Gastrocnemius medialis (tissue), 4 donors: ENCODE measurements around the gene TTLL13.
"Not testable (repeated sequence)": the region's sequence is repeated elsewhere in the genome, so short reads cannot be mapped to it uniquely, and the experiment has no call there.

Source experiments
- CTCF ChIP-seq, 5 experiments: fragments of 450-650 bp in 3 of 5; fragments of 200-600 bp in 2 of 5; sonication (generic) in 2 of 5; IDR thresholded peaks in 4 of 5; conservative IDR thresholded peaks in 1 of 5; 1 replicate in 4 of 5; 2 replicates in 1 of 5; pipeline ENCODE4 v1.5.1; 2016 to 2019; ENCODE audit warnings: antibody characterized with exemption in 5 of 5, mild to moderate bottlenecking in 3 of 5, moderate library complexity in 3 of 5
- POLR2A ChIP-seq, 2 donors: fragments of 450-650 bp; IDR thresholded peaks; one replicate each; pipeline ENCODE4 v1.6.1; 2017; ENCODE audit warnings: antibody characterized with exemption in 2 of 2, mild to moderate bottlenecking in 2 of 2, moderate library complexity in 2 of 2

GRCh38 chr15:90305355-90305754 lies 56.0 kb downstream of the TTLL13 start:
- TF ChIP-seq POLR2A (IDR thresholded peaks at IDR 0.05); CTCF (IDR thresholded peaks at IDR 0.05 in 4 of 5, conservative IDR thresholded peaks at IDR 0.05 in 1 of 5): not testable (repeated sequence)
